ENCODE results near the gene HP1BP3.
A peak's percentile ranks its signal among the peaks of the same experiment; 100 is the strongest.

The HP1BP3 gene

DNA sequence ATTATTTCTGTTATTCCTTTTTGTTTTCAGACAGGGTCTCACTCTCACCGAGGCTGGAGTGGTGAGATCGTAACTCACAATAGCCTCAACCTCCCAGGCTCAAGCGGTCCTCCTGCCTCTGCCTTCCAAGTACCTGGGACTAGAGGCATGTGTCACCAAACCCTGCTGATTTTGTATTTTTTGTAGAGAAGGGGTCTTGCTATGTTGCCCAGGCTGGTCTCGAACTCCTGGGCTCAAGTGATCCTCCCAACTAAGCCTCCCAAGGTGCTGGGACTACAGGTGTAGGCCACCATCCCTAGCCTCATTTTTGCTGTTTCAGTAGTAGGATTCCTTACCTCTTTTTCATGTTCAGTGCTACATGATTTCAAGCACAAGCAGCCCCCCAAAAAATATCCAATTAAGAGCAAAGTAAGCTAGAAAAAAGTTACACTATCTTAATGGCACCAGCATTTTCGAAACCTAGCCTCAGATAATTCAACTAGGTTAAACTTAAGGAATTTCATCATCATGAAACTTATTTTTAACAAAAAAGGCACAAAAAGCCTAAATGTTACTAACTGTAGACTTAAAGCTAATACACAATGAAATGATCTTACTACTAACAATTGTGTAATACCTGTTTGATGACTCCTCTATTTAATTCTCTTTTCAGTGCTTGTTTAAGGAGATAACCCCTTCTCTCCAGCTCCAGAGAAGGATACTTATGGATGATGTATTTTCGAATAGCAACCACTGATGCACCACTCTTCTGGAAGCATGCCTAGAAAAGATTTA, 16.6 kb downstream of the HP1BP3 start:
- DNase-seq (ENCODE audit: low spot score): no peak

DNA sequence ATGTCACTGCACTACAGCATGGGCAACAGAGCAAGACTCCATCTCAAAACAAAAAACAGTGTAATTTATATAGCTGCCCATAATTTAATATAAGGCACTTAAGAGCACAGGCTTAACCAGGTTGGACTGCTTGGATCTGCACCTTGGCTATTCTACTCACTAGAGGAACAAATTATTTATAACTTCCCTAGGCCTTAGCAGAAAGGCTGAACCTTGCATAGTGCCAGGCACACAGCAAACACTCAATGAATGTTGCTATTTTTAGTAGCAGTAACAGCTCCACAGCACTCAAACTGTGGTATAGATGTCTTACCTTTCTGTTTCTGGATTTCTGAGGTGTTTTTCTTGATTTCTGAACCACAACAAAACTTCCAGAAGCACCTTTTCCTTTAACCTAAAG, 19.8 kb downstream of the HP1BP3 start:
- no peak for DNase-seq (ENCODE audit: low spot score)

DNA sequence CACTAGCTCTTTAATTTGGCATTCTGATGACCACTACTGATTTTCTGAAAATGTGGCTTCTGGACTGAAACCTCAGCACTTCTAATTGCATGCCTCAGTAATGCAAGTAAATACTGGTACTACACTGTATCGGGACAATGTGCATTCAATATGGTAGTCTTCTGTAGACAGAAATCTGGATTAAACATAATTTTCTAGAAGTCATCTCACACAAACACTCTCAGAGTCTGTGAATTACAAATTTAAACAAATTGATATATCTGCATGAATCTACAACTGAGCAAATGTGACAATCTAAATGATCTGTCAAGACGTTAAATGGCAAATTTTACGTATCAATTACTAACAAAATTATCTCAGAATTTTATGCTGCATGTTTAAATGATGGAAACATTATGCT, 23.7 kb downstream of the HP1BP3 start:
- DNase-seq (ENCODE audit: low spot score): no peak

DNA sequence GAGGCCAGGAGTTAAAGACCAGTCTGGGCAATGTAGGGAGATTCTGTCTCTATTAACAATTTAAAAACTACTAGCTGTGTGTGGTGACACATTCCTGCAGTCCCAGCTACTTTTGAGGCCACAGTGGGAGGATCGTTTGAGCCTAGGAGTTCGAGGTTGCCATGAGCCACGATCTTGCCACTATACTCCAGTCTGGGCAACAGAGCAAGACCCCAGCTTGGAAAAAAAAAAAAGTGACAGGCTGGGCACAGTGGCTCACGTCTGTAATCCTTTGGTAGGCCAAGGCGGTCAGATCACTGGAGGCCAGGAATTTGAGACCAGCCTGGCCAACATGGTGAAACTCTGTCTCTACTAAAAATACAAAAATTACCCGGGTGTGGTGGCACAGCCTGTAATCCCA, 26.8 kb downstream of the HP1BP3 start:
- DNase-seq (ENCODE audit: low spot score): no peak

DNA sequence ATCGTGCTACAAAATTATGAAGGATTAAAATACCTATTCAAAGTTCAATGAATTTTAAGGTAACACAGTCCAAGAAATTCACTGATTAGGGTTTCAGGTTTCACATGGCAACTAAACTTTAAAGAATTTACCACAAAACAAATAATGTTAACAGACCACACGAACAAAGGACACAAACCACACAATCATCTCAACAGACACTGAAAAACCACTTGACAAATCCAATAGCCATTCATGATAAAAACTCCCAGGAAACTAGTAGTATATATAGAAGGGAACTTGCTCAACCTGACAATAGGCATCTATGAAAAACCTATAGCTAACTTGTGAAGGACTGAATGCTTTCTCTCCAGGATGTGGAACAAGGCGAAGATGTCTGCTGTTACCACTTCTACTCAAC, 33.5 kb downstream of the HP1BP3 start:
- no peak for DNase-seq (ENCODE audit: low spot score)

DNA sequence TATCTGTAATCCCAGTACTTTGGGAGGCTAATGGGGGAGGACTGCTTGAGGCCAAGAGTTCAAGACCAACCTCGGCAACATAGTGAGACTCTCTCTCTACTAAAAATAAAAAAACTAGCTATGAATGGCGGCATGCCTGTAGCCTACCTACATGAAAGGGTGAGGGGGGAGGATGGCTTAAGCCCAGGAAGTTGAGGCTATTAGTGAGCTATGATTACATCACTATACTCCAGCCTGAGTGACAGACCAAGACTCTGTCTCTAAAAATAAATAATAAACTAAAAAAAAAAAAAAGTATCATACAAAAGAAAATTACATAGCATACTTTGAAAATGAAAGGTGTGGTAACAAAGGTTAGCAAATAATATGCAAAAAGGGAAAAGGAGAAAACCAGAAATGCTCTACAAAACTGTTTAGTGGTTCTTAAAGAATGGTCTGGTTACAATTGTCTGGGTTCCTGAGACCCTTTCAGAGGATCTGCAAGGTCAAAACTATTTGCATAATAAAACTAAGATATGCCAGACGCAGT, 35.6 kb downstream of the HP1BP3 start:
- DNase-seq (ENCODE audit: low spot score): no peak

DNA sequence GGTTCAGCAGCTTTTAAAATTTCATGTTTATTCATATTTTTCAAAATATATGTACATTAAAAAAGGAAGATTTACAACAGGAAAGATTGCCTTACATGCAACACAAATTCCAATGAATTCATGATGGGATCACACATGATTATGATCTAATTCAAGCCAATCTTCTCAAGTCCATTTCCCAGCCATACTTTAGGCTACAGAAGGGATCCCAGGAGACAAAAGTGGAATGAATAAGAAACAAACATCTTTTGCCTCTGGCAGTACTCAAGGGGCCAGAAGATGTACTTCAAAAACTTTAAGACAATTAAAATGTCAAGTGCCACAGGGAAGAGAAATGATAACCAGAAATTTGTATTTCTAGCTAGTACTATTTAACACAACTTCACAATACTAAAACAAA, 44.4 kb downstream of the HP1BP3 start:
- peak; percentile 14 for DNase-seq (ENCODE audit: low spot score)

DNA sequence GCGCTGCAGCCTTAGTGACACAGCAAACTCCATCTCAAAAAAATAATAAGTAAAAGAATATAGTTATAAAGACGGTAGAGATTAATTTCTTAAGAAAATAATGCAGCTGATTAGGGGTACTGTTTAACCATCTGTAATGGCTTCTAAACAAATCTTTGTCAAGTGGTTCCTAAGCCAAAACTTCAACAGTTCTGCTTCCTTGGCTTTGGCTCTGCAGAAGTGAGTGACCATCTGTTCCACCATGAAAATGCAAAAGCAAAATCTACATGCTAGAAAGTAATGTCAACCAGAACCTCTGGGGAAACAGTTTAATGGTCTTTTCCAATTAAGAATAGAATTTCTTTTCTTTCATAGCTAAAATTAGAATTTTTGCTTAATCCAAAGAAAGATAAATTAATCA, 46.3 kb downstream of the HP1BP3 start:
- DNase-seq (ENCODE audit: low spot score): no peak

DNA sequence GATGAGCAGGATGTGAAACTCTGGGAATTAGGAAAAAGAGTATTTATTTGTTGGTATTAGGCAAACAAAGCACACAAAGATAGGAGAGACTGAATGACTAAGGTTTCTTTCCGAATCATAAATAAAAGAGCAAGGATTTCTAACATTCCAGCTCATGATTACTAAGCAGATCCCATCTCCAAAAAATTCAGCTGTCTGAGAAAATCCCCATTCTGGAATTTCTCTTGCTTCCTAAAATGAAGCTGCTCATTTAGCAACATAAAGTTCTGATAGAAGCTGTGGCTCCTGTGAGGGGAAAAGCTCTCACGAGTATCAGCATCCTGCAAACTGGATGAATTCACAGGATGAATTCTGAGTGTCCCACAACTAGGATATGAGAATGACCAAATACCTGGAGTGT, 47.9 kb downstream of the HP1BP3 start:
- peak; percentile 74 for DNase-seq (ENCODE audit: low spot score)

DNA sequence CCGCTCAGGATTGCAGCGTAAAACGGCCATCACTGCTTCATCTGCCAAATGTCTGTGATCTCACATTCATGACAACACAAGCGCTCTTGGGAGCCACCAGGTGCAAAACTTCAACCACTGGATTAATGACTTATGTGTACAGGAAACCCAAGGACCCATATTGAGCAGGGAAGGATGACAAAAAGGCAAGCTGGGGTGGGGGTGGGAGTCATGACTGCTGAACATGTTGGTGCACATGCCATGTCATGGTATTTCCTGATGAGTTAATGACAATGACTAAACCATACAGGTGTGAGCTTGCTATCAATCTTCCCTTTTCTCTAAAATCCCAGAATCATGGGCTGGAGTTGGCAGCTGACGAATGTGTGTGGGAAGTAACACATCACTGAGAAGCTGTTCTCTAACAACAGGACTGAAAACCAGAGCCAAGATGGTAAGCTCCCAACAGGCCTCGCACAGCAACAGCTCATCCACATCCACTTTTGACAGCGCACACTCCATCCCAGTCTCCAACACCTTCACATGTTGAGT, 51.5 kb downstream of the HP1BP3 start:
- peak; percentile 3 for DNase-seq (ENCODE audit: low spot score)

DNA sequence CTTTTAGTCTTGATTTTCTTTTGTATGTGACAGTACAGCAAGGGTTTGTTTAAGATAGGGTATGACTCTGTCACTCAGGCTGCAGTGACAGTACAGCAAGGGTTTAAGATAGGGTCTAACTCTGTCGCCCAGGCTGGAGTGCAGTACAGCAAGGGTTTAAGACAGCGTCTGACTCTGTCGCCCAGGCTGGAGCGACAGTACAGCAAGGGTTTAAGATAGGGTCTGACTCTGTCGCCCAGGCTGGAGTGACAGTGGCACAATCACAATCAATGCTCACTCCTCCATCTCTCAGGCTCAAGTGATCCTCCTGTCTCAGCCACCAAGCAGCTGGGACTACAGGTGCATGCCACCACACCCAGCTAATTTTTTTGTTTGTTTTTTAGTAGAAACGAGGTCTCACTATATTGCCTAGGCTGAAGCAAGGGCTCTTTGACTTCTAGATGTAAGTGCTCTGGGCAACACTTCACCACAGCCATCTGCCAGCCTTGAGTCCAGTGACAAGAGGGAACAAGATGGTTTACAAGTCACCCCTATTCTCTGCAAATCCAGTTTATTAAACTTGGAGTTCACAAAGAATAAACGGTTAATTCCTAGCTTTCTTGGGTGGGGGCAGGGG, 53.6 kb downstream of the HP1BP3 start:
- DNase-seq (ENCODE audit: low spot score): peak; percentile 6

DNA sequence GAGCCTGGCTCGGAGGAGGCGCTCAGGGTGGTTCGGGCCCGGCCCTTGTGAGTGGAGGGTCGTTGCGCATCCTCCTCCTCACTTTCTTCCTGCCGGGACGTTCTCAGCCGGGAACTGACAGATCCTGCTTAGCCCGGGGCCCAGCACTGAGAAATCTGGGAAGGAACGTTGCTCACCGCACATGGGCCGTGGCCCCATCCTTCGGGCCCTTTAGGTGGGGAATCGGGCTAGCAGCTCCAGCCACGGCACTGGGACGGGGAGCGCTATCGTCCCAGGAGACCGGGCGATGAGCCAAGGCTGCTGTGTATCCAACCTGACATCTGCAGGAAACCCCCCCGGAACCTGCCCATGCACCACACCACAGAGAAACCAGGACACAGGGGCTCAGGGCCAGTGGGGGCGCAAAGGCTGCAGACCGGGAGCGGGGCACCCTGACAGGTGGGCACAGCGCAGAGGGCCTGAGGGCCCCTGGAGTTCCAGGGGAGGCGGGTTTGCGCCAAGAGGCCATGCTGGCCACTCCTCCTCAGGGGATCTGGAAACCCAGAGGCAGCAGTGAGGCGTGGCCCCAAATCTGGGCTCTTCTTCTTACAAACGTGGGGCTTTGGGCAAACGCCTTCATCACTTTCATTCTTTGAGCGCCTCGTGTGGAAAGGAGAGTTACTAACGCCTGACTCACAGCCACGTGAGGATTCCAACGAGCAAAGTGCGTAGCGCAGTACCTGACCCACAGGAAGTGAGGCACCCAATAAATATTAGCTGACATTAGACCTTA, 54.3 kb downstream of the HP1BP3 start, which contains the start of gene SH2D5:
Gene SH2D5, minus strand, starts transcription at position 116 of the 772 bp plus-strand sequence. CDS start 4,659 bp downstream, outside the sequence.
- DNase-seq (ENCODE audit: low spot score): peak; percentile 91

DNA sequence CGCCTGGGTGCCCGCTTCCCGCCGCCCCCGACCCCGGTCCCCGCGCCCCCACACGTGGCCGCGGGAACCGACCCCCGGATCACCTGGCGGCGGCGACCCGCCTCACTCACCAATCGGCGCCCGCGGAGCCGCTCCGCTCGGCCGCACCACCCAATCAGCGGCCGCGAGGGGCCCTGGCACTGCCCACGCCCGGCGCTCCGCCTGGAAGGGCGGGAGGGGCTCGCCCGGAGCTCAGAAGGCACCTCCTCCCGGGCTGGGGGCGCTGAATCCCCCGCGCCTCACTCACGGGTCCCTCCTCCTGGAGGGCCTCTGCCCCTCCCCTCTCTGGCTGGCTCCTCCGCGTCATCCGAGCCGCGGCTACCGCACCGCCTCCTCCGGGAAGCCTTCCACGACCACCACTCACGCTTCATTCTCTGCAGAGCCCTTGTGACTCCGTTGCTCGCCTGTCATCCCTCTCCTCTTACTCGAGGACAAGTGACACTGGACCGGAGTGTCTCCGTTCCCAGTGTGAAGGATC, 55.0 kb downstream of the HP1BP3 start:
- peak; percentile 91 for DNase-seq (ENCODE audit: low spot score)

DNA sequence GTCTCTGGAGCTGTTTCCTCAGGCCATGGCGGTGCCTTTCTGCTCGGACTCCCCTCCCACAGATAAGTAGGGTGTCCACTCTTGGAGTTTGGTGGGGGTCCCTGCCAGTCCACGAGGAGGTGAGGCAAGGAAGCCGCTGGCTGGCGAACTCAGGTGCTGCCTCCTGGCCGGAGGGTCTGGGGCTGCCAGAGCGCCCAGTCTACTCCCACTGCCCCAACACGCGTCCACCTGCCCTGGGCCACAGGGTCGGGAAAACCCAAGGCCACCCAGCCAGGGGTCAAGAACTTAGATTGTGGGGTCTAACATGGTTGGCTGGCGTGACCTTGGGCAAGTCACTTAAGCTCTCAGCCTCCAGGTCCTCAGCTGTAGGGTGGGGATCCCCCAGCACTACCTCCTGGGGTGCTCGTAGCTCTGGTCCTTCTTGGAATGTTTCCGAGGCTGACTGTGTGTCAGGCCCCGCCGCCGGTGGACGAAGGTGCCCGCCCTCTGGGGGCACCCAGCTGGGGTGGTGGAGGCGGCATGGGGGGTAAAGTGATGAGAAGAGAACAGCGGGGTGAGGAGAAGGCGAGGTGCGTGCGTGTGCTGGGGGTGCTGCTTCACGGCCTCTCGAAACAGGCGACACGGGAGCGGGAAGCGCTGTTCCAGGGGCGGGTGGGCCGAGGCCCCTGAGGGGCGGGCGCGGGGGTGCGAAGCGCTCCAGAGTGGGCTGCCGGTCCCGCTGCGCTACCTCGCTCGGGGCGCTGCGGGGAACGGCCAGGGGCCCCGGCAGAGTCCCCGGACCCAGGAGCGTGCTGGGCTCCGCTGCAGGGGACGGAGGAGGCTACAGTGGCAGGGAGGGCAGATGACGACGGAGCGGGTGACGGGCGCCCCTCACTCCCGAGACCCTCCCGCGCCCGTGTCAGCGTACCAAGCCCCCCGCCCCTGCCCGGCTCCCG, 55.8 kb downstream of the HP1BP3 start:
- no peak for DNase-seq (ENCODE audit: low spot score)

DNA sequence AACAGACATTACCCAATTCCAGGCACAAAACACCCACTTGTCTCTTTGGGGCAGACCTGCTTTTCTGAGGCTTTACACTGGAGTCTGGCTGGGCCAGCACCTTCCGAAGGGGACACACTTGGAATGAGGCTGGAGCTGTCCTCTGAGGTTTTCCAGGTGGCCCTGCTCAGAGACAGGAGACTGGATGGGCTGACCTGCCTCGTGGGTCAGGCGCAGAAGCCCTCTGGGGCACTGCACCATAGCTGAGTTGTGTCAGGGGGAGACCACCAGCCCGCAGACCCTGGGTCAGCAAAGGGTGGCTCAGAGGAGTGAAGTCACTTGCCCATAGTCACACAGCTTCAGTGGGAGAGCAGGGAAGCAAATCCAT, 56.4 kb downstream of the HP1BP3 start:
- no peak for DNase-seq (ENCODE audit: low spot score)

DNA sequence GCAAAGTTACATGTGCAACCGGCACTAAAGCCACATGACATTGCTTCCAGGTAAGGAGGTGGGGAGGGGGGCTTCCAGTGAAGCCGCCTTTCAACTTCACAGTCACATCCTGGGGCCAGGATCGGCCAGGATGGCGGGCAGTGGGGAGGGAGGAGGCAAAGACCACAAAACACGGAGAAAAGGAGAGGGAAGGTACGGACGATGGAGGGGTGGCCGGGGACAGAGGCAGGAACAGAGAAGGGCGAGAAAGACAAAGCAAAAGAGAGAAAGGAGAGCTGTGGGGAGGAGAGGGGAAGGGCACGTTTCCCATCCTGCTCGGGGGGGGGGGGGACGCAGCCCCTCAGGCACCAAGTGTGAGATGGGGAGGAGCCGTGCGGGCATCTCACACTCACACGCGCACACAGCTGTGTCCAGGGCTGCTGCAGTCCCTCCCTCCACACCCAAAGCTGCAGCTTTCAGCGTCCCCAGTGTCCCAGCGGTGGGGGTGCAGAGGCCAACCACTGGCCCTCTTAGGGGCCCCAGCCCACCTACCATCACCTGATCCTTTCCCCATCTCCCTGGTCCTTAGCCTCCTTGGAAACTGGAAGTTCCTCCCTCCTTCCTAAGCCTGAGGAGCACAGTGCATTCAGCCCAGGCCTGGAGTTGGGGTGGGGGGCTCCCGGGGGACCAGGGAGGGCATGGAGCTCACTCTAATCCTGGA, 57.0 kb downstream of the HP1BP3 start:
- DNase-seq (ENCODE audit: low spot score): no peak

DNA sequence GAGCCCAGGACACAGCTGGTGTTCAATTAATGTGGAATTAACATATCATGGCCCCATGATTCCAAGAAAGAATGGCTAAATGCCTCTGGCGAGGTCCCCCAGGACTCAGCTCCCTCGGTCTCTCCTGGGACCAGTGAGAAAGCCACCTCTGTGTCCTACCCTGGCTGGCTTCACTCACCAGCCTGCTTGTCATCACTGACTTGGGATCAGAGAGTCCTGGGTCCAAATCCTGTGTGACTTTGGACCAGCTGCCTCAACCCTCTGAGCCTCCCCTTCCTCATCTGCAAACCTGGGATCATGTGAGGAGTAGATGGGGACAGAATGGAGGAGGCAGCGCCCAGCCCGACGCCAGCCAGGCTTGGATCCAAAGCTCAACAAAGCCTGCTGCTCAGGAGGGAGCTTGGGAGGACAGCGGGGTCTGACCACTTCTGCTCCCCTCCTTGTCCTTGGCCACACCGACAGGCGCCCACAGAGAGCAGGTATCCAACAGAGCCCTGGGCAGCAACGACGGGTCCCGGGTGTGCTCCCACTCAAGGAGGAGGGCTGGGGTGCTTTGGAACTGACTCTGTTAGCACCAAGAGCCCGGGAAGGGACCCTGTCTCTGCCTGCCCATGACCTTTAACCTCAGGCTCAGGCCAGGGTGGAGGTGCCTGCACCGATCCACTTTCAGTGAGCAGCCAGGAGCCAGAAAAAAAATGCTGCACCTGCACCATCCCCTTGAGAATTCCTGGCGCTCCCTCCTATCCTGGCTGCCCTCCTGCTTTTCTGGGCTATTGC, 57.8 kb downstream of the HP1BP3 start:
- no peak for DNase-seq (ENCODE audit: low spot score)

DNA sequence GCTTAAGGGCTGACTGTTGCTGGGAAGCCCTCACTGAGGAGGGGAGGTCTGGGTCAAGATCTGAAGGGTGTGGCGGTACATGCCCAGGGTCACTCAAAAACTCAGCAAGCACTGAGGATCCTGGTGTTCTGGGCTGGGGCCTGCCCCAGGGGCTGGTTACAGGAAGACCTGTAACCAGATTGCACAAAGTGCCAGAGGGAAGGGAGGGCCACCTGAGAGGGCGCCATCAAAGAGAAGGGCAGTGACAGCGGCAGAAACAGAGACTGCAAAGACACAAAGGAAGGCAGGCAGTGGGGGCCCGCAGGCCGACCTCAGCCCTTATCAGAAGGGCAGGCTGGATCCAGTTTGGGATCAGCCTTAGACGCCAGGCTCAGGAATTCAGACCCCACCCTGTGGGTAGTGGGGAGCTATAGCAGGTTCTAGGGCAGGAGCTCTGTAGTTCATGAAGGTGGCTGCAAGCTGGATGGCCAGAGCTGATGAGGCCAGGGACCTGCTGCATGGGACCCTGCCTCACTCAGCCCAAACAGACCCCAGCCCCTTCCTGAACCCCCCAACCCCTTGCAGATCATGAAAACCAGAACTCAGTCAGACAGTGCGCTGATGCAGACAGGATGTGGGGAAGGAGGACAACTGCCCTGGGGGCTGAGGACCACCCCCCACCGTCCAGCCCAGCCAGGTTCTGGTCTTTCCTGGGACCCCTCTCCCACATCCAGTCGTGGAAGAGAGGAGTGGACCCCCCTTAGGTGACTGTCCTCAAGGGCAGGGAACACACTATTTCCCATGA, 58.5 kb downstream of the HP1BP3 start:
- DNase-seq (ENCODE audit: low spot score): no peak

DNA sequence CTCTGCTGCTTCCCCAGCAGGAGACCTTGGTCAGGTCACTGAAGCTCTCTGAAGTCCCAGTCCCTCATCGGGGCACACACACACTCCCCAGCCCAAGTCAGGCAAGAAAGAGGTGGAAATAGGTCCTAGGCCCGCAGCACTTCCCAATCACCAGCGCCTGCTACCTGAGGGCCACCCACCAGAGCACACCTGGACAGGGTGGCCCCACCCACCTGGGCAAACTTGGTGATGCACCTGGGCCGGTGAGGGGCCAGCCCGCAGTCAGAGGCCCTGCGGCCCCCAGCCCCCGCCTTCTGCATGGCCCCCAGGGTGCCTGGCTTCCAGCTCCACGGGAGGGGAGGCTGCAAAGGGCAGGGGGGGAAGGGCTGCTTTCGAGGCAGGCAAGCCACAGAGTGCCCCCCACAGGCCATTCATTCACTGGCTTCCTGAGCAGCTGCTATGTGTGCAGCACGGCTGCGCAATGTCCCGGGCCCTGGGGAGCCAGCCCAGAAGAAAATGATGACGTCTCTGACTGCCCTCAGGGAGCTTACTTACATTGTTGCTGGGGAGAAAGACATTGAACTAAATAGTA, 59.3 kb downstream of the HP1BP3 start:
- DNase-seq (ENCODE audit: low spot score): no peak

Measured in AG20443 (cell line).